Measurements from ENCODE around the gene LHFPL2.

The LHFPL2 gene

DNA sequence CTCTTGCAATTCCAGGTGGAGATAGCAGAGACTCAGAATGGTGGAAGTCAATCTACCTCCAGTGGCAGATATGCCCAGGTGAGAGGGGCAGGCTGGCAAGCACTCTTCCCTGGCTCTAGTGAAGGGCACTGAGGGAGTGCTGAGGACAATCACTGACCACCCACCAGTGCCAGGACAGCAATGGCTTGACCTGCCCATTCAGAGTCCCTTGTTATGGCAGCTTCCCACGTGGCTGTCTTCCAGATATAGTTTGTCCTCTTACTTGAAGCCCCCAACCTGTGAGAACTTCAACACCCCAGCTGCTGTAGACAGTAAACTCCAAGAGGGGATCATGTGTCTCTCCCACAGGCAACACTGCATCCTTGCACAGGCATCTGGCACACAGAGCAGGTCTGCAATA, 104.7 kb downstream of the LHFPL2 start:
- no peak for DNase-seq (ENCODE audit: low spot score)

DNA sequence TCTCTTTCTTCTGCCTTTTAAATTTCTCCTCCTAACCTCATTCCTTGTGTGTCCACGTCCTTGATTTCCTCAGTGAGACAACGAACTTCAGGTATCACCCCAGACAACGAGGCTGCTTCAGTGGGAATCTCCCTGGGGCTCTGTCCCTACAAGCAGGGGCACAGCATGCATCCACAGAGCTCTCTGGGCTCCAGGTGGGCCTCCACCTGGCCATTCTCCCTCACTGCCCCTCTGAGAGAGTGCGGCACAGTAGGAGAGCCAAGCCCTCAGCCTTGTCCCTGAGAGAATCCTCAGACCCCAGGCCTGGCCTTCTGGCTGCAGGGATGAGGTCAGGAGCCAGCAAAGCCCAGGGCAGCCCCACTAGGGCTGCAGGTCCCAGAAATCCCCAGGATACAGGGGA, 105.3 kb downstream of the LHFPL2 start:
- no peak for DNase-seq (ENCODE audit: low spot score)

DNA sequence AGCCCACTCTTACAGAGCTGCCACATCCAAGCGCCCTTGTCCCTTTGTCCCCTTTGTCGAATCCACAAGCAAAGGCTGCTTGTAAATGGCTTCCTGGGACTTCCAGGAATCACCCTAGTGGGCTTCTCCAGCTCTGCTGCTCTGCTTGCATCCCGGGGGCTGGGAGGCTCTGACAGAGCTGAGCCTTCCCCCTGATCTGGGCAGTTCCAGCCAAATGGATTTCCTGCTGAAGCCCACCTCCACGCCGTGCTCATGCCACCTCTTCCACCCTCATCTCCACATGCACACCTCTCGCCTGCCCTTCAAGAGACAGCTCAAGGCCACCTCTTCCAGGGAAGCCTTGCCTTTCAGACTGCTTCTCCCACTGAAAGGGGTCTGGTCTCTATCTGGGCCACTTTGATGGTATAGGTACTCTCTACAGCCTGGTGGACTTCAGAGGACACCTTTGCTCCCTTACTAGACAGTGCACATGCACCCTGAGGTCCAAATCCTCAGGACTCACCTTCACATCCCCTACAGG, 106.2 kb downstream of the LHFPL2 start:
- DNase-seq (ENCODE audit: low spot score) = no peak

- no peak for DNase-seq (ENCODE audit: low spot score)
Observed at GRCh38 chr5:78541086-78541654, 107.4 kb downstream of the LHFPL2 start.

DNA sequence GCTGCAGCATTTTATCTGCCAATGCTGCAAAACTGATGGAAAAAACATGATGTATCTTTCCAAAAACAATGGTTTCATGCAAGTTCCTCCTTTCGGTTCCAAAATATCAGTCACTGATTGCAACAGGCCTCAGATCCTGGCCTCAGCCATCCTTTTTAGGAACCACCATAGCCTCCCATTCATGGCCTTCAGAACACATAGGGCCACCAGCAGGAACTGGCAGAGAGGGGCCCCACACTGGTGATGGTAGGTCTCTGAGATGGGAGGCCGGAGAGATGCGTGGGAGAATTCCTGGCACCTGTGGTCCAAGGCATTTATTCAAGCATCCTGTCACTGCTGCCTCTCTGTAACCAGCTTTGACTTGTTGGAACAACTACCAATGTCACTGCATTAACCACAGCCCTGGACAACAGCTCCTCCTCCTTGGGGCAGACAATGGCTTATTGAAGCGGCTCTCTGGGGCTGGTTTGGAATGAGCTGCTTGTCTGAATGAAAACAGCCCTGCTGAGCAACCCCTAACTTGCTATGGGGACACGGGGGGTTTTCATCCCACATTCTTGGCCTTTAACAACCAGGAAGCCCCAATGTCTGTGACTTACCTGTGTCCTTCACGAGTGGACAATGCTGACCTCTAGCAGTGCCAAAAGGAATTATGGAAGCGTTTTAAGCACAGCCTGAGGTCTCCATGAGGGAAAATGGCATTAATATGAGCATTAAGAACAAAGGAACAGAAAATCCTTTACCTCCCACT, 108.1 kb downstream of the LHFPL2 start:
- no peak for DNase-seq (ENCODE audit: low spot score)

GRCh38 chr5:78538240-78538850, 110.2 kb downstream of the LHFPL2 start:
- DNase-seq (ENCODE audit: low spot score) = no peak

GRCh38 chr5:78537821-78538220, 110.8 kb downstream of the LHFPL2 start:
- no peak for DNase-seq (ENCODE audit: low spot score)

DNA sequence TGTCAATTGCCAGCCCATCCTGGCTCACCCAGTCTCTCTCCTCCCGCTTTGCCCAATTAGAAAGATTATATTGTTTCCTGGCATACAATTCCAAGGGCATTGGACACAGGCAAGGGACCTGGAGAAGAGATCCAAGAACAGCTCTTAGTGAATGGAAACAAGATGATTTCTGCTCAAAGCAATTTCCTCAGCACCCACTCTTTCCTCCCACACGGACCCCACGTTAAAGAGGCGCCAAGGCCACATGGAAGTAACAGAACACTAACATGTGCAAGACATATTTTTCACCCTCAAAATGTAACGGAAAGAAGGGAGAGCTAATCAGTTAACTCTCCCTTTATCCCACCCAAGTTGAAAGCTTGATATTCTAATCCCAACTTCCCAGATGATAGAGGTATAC, 111.2 kb downstream of the LHFPL2 start:
- DNase-seq (ENCODE audit: low spot score) = no peak

DNA sequence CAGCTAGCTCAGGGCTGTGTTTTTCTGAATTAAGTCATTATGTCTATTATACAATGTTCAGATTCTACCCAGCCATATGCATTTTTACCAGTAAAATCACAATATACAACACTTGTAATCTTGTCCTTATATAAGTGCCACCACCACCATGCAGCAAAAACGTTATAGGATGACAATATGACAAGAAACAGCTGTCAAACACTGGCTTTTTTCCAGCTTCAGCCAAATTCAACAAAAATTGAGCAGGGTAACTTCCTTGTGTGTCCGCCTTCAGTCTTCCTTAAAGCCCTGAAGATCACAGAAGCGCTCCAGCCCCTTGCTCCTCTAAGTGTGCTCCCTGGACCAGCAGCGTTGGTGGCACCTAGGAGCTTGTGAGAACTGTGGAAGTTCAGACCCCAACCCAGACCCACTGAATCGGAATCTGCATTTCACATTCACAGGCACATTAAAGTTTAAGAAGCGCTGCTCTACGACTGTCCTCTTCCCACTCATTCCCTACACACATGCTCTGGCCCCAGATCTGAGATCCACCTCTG, 111.8 kb downstream of the LHFPL2 start:
- no peak for DNase-seq (ENCODE audit: low spot score)

GRCh38 chr5:78534905-78535200, 113.7 kb downstream of the LHFPL2 start:
- no peak for DNase-seq (ENCODE audit: low spot score)

GRCh38 chr5:78534148-78534904, 114.2 kb downstream of the LHFPL2 start:
- no peak for DNase-seq (ENCODE audit: low spot score)

DNA sequence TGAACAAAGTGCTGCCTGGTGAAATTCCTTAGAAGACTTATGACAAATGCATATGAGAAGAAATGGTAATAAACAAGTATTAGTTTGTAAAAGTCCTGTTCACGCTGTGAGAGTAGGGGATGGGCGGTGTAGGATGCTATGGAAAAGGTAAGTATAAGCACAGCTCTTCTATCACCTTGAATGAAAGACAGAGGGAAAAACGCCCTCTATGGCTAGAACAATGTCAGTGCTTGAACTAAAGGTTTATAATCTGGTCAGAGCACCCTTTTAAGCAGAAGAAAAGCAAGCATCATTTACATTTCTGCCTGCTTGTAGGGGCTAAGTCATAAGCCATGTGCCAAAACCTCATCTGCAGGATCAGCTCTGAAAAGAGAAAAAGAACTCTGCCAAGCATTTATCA, 115.2 kb downstream of the LHFPL2 start:
- DNase-seq (ENCODE audit: low spot score) = no peak

GRCh38 chr5:78530342-78531096, 118.1 kb downstream of the LHFPL2 start:
- no peak for DNase-seq (ENCODE audit: low spot score)

DNA sequence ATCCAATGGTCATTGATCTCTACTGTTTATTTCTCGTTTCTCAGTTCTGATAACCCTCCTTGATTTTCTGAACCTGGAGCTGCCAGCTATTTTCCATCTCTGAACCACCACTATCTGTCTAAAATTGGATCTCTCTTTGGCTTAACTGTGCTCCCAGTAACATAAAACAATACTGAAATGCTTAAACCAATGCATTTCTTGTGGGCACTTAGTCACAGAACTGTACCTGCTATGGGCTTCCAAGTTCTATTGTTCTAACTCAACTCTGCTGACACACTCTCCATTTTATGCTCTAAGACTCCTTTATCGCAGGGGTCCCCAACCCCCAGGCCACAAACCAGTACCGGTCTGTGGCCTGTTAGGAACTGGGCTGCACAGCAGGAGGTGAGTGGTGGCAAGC, 120.6 kb downstream of the LHFPL2 start:
- DNase-seq (ENCODE audit: low spot score) = no peak

- DNase-seq (ENCODE audit: low spot score) = no peak
Observed at GRCh38 chr5:78527054-78527859, 121.3 kb downstream of the LHFPL2 start.

GRCh38 chr5:78526049-78526525, 122.5 kb downstream of the LHFPL2 start:
- DNase-seq (ENCODE audit: low spot score) = no peak

DNA sequence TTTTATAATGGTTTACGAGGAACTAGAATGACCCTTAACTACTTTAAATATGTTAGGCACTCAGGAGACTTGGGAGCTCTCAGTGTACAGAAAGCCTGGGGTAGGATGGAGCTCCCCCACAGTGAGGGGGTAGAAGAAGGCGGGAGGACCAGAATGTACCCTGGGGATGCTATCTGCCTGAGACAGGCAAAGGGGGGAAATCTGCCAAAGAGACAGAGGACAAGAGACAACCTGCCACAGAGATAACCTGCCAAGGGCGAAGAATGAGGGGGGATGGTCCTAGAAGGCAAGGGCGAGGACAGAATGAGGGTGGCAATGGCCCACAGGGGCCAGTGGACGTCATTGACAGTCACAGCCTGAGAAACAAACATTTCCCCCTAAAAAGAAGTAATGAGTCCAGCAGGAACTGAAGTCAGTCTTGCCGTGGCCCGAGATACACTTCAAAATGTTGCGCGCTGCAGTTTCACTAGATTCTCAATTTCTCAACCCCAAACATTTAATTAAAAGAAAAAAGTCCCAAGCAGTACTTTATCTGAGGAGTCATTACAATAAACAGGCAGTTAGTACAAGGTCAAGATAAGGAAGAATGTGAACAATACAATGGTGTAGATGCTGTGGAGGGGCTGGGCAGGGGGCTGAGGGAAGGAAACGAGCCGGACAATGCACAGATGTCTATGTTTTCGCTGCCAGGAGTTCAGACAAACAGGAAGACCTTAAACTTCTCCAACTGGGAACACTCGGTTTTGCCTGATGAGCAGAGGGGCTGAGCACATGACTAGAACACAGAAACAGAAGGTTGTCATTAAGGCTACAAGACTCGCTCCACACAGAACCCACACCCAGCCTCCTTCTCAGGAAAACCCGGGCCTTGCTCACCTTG, 125.0 kb downstream of the LHFPL2 start:
- no peak for DNase-seq (ENCODE audit: low spot score)

GRCh38 chr5:78522476-78523260, 125.9 kb downstream of the LHFPL2 start:
- no peak for DNase-seq (ENCODE audit: low spot score)

DNA sequence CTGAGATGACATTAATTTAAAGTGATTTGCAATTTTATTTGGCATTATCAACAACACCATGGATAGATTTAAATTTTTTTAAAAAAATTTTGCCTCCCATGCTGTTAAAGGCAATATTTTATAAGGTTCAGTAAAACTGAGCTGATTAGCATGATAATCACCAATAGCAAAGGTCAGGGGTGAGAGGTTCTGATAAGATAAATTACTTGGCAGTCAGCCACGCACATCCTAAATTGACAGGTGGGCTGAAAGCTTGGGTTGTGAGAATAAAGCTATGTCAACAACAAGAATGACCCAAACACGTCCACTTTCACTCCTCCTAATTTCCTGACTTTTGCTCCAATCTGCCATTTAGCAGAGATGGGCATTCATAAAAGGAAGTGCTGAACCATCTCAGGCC, 127.1 kb downstream of the LHFPL2 start:
- DNase-seq (ENCODE audit: low spot score) = no peak

Measured in ecto neural progenitor cell (in vitro differentiated cells).